Left kidney (tissue), 8 donors: ENCODE data around the gene SLC38A7. TPM values are rescaled to one million over a fixed set of nuclear protein-coding genes. Genes with fewer than 3 reads are reported as not detected.
"Not testable (repeated sequence)": the region's sequence is repeated elsewhere in the genome, so short reads cannot be mapped to it uniquely, and the experiment has no call there.

Experiments used
- DNase-seq: peaks from one replicate; pipeline ENCODE4 v3.0.0-alpha.2; 2013
- long read RNA-seq, 8 donors: transcript quantifications; one replicate each; lab custom pipeline, GENCODE V29; 2026
- polyA plus RNA-seq: library from polyadenylated mRNA; unstranded; fragments of 120-200 nt; gene quantifications from one replicate; pipeline ENCODE4 v1.2.1, GENCODE V29; 2013; ENCODE audit not compliant: insufficient read length

SLC38A7 gene
- 18.7 TPM for polyA plus RNA-seq
- long read RNA-seq, donor 1, full-length matches to known transcripts: 5 of 5 reads
- long read RNA-seq, donor 1, partial matches to known transcripts: 0 of 5 reads
- long read RNA-seq, donor 1, other reads (novel, unspliced or antisense): 0 of 5 reads
- long read RNA-seq, donor 2, partial matches to known transcripts: 0 of 2 reads
- long read RNA-seq, donor 2, other reads (novel, unspliced or antisense): 0 of 2 reads
- long read RNA-seq, donor 3, full-length matches to known transcripts: 1 of 1 reads
- long read RNA-seq, donor 3, partial matches to known transcripts: 0 of 1 reads
- long read RNA-seq, donor 3, other reads (novel, unspliced or antisense): 0 of 1 reads
- long read RNA-seq, donor 4: 0 reads
- long read RNA-seq, donor 5, full-length matches to known transcripts: 3 of 3 reads
- long read RNA-seq, donor 5, partial matches to known transcripts: 0 of 3 reads
- long read RNA-seq, donor 5, other reads (novel, unspliced or antisense): 0 of 3 reads
- long read RNA-seq, donor 6, full-length matches to known transcripts: 4 of 4 reads
- long read RNA-seq, donor 6, partial matches to known transcripts: 0 of 4 reads
- long read RNA-seq, donor 6, other reads (novel, unspliced or antisense): 0 of 4 reads
- long read RNA-seq, donor 7, full-length matches to known transcripts: 3 of 3 reads
- long read RNA-seq, donor 7, partial matches to known transcripts: 0 of 3 reads
- long read RNA-seq, donor 7, other reads (novel, unspliced or antisense): 0 of 3 reads
- long read RNA-seq, donor 8, full-length matches to known transcripts: 5 of 5 reads
- long read RNA-seq, donor 8, partial matches to known transcripts: 0 of 5 reads
- long read RNA-seq, donor 8, other reads (novel, unspliced or antisense): 0 of 5 reads

- DNase-seq: peak; percentile 70
These were observed at the start of gene SLC38A7 for GRCh38 chr16:58684354-58685083. Gene SLC38A7 (minus strand): TSS chr16:58684770. CDS start chr16:58680126, 4,644 bp downstream.

- DNase-seq: peak; percentile 81
These were observed 49.3 kb upstream of the SLC38A7 start, which contains the start of gene GOT2 for GRCh38 chr16:58733671-58734458. Gene GOT2 (minus strand): TSS chr16:58734316. CDS start chr16:58734228, 88 bp downstream.

- peak; percentile 14 for DNase-seq
These were observed 48.7 kb upstream of the SLC38A7 start for GRCh38 chr16:58733248-58733670.

- no peak for DNase-seq
These were observed 48.1 kb upstream of the SLC38A7 start for GRCh38 chr16:58732545-58733247.

GRCh38 chr16:58730724-58731370, 46.3 kb upstream of the SLC38A7 start:
- DNase-seq: no peak

- DNase-seq: no peak
These were observed 43.4 kb upstream of the SLC38A7 start for GRCh38 chr16:58727796-58728568.

GRCh38 chr16:58727028-58727781, 42.6 kb upstream of the SLC38A7 start:
- no peak for DNase-seq

- no peak for DNase-seq
These were observed 38.5 kb upstream of the SLC38A7 start for GRCh38 chr16:58723109-58723508.

GRCh38 chr16:58717994-58718393, 33.4 kb upstream of the SLC38A7 start:
- no peak for DNase-seq

GRCh38 chr16:58716468-58716867, 31.9 kb upstream of the SLC38A7 start:
- no peak for DNase-seq

GRCh38 chr16:58713742-58714141, 29.2 kb upstream of the SLC38A7 start:
- no peak for DNase-seq

- peak; percentile 46 for DNase-seq
These were observed 24.8 kb upstream of the SLC38A7 start for GRCh38 chr16:58709333-58709732.

- DNase-seq: no peak
These were observed 14.6 kb upstream of the SLC38A7 start for GRCh38 chr16:58699151-58699550.

- DNase-seq: no peak
These were observed 10.8 kb upstream of the SLC38A7 start for GRCh38 chr16:58695368-58695767.

- no peak for DNase-seq
These were observed 7.9 kb upstream of the SLC38A7 start for GRCh38 chr16:58692450-58692849.

GRCh38 chr16:58686985-58687706, 2.6 kb upstream of the SLC38A7 start:
- not testable (repeated sequence) for DNase-seq

GRCh38 chr16:58685084-58685449, 497 bp upstream of the SLC38A7 start:
- no peak for DNase-seq

- DNase-seq: no peak
These were observed 593 bp downstream of the SLC38A7 start for GRCh38 chr16:58684001-58684353.
